ENCODE data around the gene MED10.
"Not testable (repeated sequence)": the region's sequence is repeated elsewhere in the genome, so short reads cannot be mapped to it uniquely, and the experiment has no call there.

Gene MED10

GRCh38 chr5:6360323-6361072 lies 17.8 kb downstream of the MED10 start:
- no peak overlapping the region for H3K27ac ChIP-seq
- TF ChIP-seq CTCF (conservative IDR thresholded peaks at IDR 0.05) (no peak), ZFX (IDR thresholded peaks at IDR 0.05) (no peak)

GRCh38 chr5:6359555-6360322 lies 18.6 kb downstream of the MED10 start:
- TF ChIP-seq CTCF (conservative IDR thresholded peaks at IDR 0.05) (no peak), ZFX (IDR thresholded peaks at IDR 0.05) (no peak)
- no peak overlapping the region for H3K27ac ChIP-seq

GRCh38 chr5:6358434-6358820 lies 19.9 kb downstream of the MED10 start:
- TF ChIP-seq ZFX (IDR thresholded peaks at IDR 0.05) (no peak), CTCF (conservative IDR thresholded peaks at IDR 0.05) (no peak)
- no peak overlapping the region for H3K27ac ChIP-seq

- not testable (repeated sequence) for H3K27ac ChIP-seq
Measured at GRCh38 chr5:6357817-6358433, 20.4 kb downstream of the MED10 start.

GRCh38 chr5:6356578-6357164 lies 21.7 kb downstream of the MED10 start:
- no peak overlapping the region for H3K27ac ChIP-seq
- TF ChIP-seq ZFX (IDR thresholded peaks at IDR 0.05) (no peak), CTCF (conservative IDR thresholded peaks at IDR 0.05) (no peak)

- TF ChIP-seq ZFX (IDR thresholded peaks at IDR 0.05), result no peak
- TF ChIP-seq CTCF (conservative IDR thresholded peaks at IDR 0.05), result no peak
- no peak overlapping the region for H3K27ac ChIP-seq
Measured at GRCh38 chr5:6355294-6355693, 23.1 kb downstream of the MED10 start.

GRCh38 chr5:6354848-6355247 lies 23.5 kb downstream of the MED10 start:
- H3K27ac ChIP-seq, result no peak overlapping the region
- TF ChIP-seq ZFX (IDR thresholded peaks at IDR 0.05), result no peak
- no peak for TF ChIP-seq CTCF (conservative IDR thresholded peaks at IDR 0.05)
